Skin epidermis (tissue), 12 donors: ENCODE data around the gene TELO2.

Experiments used
- H3K27ac ChIP-seq, 21 experiments: fragments of 200-600 bp; sonication (generic) in 11 of 21; one replicate each; pipeline ENCODE4 v1.5.0; 2020; ENCODE audit warnings: mild to moderate bottlenecking in 3 of 21, inconsistent platforms in 2 of 21, moderate library complexity in 2 of 21
- H3K4me3 ChIP-seq, 7 experiments: fragments of 200-600 bp; sonication (generic) in 2 of 7; one replicate each; pipeline ENCODE4 v1.5.0; 2020; ENCODE audit warnings: inconsistent platforms in 2 of 7, mild to moderate bottlenecking in 2 of 7, moderate library complexity in 1 of 7

Gene TELO2

GRCh38 chr16:1509307-1510221 is 16.4 kb downstream of the TELO2 start:
- Histone ChIP-seq H3K27ac (peak overlapping the region in 7 of 21 experiments; percentile 0 to 60 (median 29)), H3K4me3 (no peak overlapping the region)

- Histone ChIP-seq H3K27ac (peak overlapping the region in 4 of 21 experiments; percentile 29 to 60 (median 50)), H3K4me3 (no peak overlapping the region)
Observed at GRCh38 chr16:1510272-1510671, 17.1 kb downstream of the TELO2 start.

DNA sequence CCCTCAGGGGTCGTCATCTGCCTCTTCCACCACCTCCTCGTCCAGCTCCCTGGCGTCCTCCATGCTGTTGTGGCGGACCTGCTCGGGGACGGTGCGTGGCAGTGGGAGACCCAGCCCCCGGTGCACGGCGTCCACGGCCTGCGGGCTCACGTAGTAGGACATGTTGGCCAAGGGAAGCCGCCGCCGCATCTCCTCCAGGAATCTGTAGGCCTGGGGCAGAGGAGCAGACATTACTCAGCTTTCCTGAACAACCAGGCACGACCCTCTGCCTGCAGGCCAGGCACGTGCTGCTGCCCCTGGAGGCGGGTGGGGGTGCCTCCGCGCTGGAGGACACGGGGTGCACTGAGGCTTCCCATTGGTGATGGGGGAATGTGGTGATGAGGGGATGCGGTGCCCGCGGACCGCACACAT is 17.8 kb downstream of the TELO2 start:
- Histone ChIP-seq H3K27ac (no peak overlapping the region), H3K4me3 (no peak overlapping the region)

- H3K27ac ChIP-seq, result no peak overlapping the region
- H3K4me3 ChIP-seq, result no peak overlapping the region
Observed at GRCh38 chr16:1511662-1512569, 18.8 kb downstream of the TELO2 start.

DNA sequence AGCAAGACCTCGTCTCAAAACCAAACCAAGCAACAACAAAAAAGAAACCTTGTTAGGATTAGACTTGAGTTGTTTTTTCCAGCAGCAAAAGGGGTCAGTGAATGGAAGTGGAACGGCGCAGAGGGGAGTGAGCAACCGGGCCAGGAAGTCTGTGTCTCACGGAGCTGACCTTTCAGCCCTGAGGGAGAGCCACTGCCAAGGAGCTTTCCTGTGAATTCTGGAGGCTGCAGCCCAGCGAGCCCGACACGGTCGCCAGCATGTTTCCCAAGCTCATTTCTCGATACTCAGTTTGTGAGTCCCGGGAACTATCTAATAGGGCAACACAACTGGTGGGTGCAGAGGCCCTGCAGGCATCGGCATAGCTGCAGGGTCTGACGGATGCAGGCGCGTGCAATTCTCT is 19.6 kb downstream of the TELO2 start:
- H3K27ac ChIP-seq, result no peak overlapping the region
- H3K4me3 ChIP-seq, result no peak overlapping the region

- Histone ChIP-seq H3K4me3 (no peak overlapping the region), H3K27ac (no peak overlapping the region)
Observed at GRCh38 chr16:1514507-1514906, 21.3 kb downstream of the TELO2 start.

DNA sequence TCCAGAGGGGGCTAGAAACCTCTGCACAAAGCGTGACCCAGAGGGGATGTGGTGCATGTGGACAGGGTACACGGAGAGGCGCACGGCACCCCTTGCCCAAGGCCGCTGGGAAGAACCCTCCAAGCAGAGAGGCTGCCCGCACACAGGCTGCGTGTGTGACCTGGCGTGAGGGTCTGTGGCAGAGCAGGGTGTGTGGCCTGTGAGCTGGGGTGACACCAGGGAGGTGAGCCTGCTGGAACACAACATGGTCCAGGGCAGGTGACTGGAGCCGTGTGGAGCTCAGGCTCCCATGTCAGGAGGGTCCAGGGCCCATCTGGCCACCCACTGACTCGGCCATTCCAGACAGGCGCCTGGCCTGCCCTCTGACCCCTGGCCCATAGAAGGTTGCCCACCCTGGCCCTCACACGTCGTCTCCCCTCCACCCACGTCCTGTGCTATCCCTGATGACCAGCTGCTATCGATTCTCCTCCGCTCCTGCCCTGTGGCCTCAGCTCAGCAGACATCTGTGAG is 25.5 kb downstream of the TELO2 start:
- no peak overlapping the region for H3K27ac ChIP-seq

GRCh38 chr16:1519831-1520230 is 26.7 kb downstream of the TELO2 start:
- Histone ChIP-seq H3K27ac (no peak overlapping the region), H3K4me3 (no peak overlapping the region)

More for the DNA sequence above, 25.5 kb downstream of the TELO2 start:
- no peak overlapping the region for H3K4me3 ChIP-seq

GRCh38 chr16:1520461-1520860 is 27.3 kb downstream of the TELO2 start:
- no peak overlapping the region for H3K4me3 ChIP-seq
- H3K27ac ChIP-seq, result no peak overlapping the region

DNA sequence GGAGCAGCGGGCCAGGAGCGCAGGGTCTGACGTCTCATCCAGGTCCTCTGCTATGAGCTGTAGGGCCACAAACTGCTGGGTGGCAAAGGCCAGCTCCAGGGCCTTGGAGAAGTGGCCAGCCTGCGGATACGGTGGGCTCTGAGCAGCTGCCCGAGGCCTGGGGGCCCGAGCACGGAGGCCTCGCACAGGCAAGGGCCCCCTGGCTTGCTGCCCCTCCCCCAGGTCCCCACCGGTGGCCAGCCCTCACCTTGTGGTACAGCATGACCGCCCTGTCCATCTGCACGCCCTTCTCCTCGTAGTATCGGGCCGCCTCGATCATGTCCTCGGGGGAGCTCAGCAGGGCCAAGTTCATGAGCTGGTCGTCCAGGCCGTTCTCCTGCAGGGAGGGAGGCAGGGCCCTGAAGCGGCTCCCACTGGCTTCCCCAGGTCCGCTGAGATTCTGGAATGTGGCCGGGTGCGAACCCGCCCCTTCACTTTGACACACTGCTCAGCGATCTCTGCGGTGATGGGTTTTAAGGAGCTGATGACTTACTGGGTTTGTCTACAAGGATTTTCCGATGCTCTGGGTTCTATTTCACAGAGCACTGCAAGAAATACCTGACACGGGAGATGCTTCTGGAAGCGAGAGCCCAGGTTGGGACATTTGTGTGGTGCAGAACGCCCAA is 30.6 kb downstream of the TELO2 start:
- Histone ChIP-seq H3K27ac (no peak overlapping the region), H3K4me3 (no peak overlapping the region)

DNA sequence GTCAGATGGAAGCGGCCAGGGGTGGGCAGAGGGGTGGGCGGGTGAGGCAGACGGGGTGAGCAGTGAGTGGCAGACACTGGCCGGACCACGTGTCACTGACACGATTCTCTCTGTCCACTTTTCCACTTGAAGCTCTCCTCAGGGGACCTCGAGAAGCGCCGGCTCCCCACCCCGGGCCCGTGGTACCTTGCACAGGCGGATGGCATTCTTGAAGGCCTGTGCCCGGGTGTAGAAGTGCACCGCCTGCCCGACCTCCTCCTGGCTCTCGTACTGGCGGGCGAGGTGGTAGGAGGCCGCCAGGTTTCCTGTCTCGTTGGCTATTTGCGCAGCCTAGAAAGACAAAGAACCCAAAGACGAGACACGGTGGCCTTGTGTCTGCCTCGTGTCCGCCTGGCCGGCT is 31.2 kb downstream of the TELO2 start:
- H3K4me3 ChIP-seq, result no peak overlapping the region
- H3K27ac ChIP-seq, result no peak overlapping the region

DNA sequence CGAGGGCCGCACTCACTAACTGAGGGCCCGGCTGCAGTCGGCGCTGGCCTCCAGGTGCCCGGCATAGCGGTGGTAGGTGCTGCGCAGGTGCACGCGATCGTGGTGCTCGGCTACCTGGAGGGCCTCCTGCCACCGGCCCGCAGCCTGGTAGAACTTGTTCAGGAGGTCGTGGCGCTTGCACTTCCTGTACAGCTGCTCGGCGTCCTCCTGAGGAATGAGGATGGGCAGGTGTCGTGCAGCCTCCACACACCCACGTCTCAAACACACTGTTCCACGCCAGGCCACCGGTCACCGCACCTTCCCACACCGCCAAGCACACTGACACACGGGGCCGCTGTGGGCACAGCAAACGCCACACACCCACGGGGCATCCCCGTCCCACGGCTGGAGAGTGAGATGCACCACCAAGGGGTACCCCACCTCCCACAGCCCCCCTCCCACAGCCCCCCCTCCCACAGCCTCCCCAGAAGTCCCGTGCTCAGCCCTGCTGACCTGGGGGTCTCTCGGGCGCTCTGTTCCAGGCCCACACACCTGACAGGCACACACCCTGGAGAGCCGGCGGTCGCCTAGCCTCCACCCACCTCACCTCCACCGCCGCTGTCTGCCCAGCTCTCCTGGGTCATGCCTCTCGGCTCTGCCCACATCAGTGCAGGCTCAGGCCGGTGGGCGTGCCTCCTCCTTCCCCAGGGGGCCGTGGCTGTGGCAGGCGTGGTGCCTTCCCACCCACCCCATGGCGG is 32.9 kb downstream of the TELO2 start:
- no peak overlapping the region for H3K4me3 ChIP-seq
- H3K27ac ChIP-seq, result peak overlapping the region in 2 of 21 experiments; percentile 78 to 79

DNA sequence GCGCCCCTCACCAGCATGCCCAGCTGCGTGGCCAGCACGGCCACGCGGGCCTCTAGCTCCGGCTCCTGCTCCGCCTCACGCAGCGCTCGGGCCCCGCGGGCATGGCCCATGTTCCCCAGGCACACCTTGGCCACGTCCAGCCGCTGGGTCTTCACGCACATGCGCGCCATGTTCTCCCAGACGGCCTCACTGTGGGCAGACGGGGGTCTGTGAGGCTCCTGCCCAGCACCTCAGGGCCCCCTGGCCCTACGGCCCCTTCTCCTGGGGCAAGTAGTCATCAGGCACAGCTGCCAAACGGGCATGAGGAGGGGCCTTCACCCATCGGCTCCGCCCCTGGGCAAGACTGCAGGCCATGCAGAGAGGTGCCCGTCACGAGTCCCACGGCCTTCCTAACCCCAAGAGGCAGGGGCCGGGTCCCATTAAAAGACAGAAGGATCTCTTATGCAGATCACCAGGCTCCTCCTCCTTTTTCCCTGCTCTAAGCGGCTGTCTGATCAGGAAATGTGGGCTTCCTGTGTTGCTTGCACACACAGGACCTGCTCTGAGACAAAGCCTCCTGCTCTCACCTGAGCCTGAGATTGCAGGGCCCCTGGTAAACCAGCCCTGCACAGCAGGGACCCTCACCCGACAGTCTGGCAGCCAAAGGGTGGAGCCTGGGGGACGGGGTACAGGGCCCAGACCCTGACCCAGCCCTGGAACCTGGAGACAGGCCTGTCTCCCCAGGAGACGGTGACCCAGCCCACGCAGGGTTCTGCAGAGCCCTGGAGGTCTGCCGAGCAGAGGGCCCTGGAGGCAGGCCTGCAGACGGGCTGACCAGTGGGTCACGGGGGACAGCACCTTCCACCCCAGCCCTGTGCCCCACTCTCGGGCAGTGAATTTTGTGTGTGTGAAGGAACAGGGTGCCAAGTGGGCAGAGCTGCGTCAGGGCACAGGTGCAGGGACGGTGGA is 33.7 kb downstream of the TELO2 start:
- peak overlapping the region in 8 of 21 experiments; percentile 17 to 79 (median 50) for H3K27ac ChIP-seq
- H3K4me3 ChIP-seq, result no peak overlapping the region

DNA sequence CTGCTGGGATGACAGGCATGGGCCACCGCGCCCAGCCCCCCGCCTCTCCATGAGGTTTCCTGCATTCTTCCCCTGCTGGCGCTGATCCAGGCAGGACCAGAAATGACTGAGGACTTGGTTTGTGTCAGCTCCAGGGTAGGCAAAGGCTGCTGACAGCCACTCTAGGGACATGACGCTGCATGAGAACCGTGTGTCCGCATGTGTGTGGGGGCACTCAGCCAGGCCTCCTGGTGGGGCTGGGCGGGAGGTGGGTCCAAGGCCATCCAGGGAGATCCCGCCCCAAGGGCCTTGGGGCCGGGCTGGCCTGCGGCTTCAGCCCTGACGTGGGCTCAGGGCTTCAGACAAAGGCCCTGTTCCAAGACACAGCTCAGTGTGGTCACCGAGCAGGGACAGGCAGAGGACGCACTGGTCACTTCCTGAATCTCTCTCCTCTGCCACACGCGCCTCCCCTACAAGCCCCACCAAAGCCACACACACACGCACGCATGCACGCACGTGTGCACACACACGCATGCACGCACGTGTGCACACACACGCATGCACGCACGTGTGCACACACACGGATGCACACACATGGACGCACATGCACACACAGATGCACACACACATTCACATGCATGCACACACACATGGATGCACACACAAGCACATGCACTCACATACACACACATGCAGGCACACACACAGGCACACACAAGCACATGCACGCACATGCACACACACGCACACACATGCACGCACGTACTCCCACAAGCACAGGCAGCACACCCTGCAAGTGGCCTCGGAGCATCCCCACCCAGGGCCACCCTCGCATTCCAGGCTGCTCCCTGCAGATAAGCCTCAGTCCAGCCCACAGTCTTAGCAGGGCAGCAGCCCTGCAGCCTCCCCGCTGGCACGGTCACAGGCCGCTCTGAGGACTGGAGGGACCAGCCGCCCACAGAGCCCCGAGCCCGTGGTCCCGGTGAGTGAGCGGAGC is 35.0 kb downstream of the TELO2 start:
- no peak overlapping the region for H3K4me3 ChIP-seq
- peak overlapping the region in 4 of 21 experiments; percentile 17 to 79 (median 20) for H3K27ac ChIP-seq

- Histone ChIP-seq H3K27ac (peak overlapping the region in 3 of 21 experiments; percentile 92 to 95 (median 94)), H3K4me3 (no peak overlapping the region)
Observed at GRCh38 chr16:1528921-1529537, 35.9 kb downstream of the TELO2 start.

GRCh38 chr16:1530349-1530882 is 37.3 kb downstream of the TELO2 start:
- Histone ChIP-seq H3K4me3 (no peak overlapping the region), H3K27ac (peak overlapping the region in 20 of 21 experiments; percentile 65 to 96 (median 86))
